ENCODE data around the gene ESRRB.

The ESRRB gene

DNA sequence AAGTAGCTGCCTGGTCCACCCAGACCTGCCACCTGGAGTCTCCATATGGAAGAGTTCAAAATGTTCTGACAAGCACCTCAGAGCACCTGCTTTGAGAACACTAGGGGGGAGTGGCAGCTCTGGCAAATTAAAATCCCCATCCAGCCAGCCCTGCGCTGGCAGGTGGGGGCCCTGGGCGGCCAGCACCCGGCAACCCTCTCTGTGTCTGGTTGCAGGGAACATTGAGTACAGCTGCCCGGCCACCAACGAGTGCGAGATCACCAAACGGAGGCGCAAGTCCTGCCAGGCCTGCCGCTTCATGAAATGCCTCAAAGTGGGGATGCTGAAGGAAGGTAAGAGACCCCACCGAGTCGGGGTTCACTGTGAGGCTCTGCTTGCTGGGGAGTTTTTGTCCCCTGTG lies 86.4 kb downstream of the ESRRB start:
- no peak for TF ChIP-seq CTCF (IDR thresholded peaks at IDR 0.05; ENCODE audit: borderline replicate concordance, insufficient read depth, low read depth, low read length)
- no peak overlapping the region for H3K4me3 ChIP-seq (ENCODE audit: low read depth, low read length)

- TF ChIP-seq CTCF (IDR thresholded peaks at IDR 0.05; ENCODE audit: borderline replicate concordance, insufficient read depth, low read depth, low read length), result no peak
- H3K4me3 ChIP-seq (ENCODE audit: low read depth, low read length), result no peak overlapping the region
These were observed 87.2 kb downstream of the ESRRB start for GRCh38 chr14:76463105-76463504.

- no peak overlapping the region for H3K4me3 ChIP-seq (ENCODE audit: low read depth, low read length)
- TF ChIP-seq CTCF (IDR thresholded peaks at IDR 0.05; ENCODE audit: borderline replicate concordance, insufficient read depth, low read depth, low read length), result no peak
These were observed 88.9 kb downstream of the ESRRB start for GRCh38 chr14:76464856-76465255.

GRCh38 chr14:76465664-76466063 lies 89.7 kb downstream of the ESRRB start:
- no peak for TF ChIP-seq CTCF (IDR thresholded peaks at IDR 0.05; ENCODE audit: borderline replicate concordance, insufficient read depth, low read depth, low read length)

GRCh38 chr14:76467711-76468155 lies 91.8 kb downstream of the ESRRB start:
- no peak overlapping the region for H3K4me3 ChIP-seq (ENCODE audit: low read depth, low read length)
- TF ChIP-seq CTCF (IDR thresholded peaks at IDR 0.05; ENCODE audit: borderline replicate concordance, insufficient read depth, low read depth, low read length), result no peak

More at GRCh38 chr14:76465664-76466063, 89.7 kb downstream of the ESRRB start:
- H3K4me3 ChIP-seq (ENCODE audit: low read depth, low read length), result no peak overlapping the region

- no peak for TF ChIP-seq CTCF (IDR thresholded peaks at IDR 0.05; ENCODE audit: borderline replicate concordance, insufficient read depth, low read depth, low read length)
- no peak overlapping the region for H3K4me3 ChIP-seq (ENCODE audit: low read depth, low read length)
These were observed 96.3 kb downstream of the ESRRB start for GRCh38 chr14:76472199-76472723.

DNA sequence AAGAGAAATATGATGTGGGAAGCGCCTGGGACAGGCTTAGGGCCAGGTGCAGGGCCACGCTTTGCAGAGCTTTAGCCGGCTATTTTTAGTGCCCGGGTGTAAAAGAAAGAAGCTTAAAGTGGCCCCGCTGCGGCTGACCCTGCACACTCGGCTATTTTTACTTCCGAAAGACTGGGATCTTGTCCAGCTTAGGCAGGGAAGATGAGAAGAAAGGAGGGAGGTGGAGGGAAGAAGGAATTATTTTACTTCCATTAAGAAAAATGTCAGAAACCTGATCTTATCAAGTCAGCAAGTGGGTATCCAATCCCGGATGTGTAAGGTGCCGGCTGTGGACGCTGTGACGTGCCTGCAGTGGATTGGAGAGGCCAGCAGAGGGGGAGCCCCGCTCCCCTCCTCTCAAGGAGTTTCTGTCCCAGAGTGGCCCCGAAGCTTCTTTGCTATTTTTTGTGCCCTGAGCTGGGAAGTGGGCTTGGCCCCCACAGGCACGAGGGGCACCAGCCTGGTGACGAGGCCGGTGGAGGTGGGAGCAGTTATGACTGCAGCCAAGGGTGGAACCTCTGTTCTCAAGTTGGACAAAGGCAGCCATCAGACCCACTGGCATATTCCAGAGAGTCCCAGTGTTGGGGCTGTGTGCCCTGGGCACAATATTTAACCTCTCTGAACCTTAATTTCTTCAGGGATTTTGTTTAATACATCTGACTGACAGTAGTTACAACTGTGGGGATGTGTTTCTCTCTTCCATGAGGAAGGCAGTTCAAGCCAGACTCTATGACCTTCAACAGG lies 97.7 kb downstream of the ESRRB start:
- no peak for TF ChIP-seq CTCF (IDR thresholded peaks at IDR 0.05; ENCODE audit: borderline replicate concordance, insufficient read depth, low read depth, low read length)
- no peak overlapping the region for H3K4me3 ChIP-seq (ENCODE audit: low read depth, low read length)

All from GM12875 (cell line).